ENCODE data around the gene CLOCK. TPM values are rescaled to one million over a fixed set of nuclear protein-coding genes. Genes with fewer than 3 reads are reported as not detected.

CLOCK gene
- total and polyA plus RNA-seq, 2 of the 13 experiments (the other 11 are each of a cell fraction or from before 2014, with no cell fraction given): 8.8 to 13.5 TPM

DNA sequence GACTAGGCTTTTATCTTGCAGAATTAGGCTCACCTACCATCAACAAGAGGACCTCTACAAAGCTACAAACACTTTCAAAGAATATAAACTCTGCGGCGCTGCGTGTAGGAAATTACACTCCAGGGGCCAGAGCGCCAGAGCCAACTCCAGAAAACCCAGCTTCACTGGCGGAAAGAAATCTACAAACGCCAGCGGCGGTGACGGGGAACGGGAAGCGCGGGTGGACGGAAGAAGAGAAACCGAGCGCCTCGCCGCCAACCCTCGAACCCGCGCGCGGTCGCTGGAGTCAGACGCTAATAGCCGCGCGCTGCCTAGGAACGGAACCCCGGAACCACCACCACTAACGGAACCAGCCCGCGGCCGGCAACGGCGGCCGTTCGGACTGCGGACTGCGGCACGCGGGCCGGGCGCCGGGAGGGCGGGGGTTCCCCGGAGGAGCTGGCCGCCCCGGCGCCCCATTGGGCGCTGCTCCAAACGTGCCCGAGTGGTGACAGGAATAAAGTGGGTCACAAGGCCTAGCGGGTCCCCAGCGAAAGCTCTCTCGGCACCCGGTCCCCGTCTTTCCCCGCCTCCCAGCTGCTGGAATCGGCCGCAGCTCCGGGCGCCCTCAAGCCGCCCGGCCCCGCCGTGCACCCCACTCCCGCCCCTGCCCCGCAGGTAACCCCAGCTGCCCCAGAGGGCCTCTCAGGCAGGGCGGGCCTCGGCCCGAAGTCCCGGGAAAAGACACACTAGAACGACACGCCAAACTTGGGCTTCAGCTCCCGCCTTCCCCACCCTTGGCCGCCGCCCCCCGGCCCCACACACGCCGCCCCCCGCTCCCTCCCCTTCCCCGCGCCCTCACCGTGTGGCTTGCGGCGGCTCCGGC is 836 bp downstream of the CLOCK start (continued):
- no peak for TF ChIP-seq ZBTB40 (IDR thresholded peaks at IDR 0.05)
- TF ChIP-seq ZBTB40 (CRISPR knock-in tag; IDR thresholded peaks at IDR 0.05): peak; percentile 77
- TF ChIP-seq MEIS2 (CRISPR knock-in tag; IDR thresholded peaks at IDR 0.05): peak; percentile 36; the same call in 1 of the 2 replicates
- TF ChIP-seq CREB1 (IDR thresholded peaks at IDR 0.05): no peak
- no peak for TF ChIP-seq CREB1 (CRISPR knock-in tag; IDR thresholded peaks at IDR 0.05)
- no peak for TF ChIP-seq GTF3A (CRISPR knock-in tag; conservative IDR thresholded peaks at IDR 0.05)
- peak; percentile 86 for TF ChIP-seq AGO2 (optimal IDR thresholded peaks at IDR 0.05; ENCODE audit: low read depth, low read length)
- TF ChIP-seq ZNF570 (CRISPR knock-in tag; IDR thresholded peaks at IDR 0.05; ENCODE audit: borderline replicate concordance): no peak
- peak; percentile 44; the same call in 1 of the 2 replicates for TF ChIP-seq ZNF333 (CRISPR knock-in tag; IDR thresholded peaks at IDR 0.05; ENCODE audit: borderline replicate concordance)
- TF ChIP-seq SETDB1 (CRISPR knock-in tag; IDR thresholded peaks at IDR 0.05; ENCODE audit: borderline replicate concordance): no peak
- no peak for TF ChIP-seq DNMT1 (CRISPR knock-in tag; IDR thresholded peaks at IDR 0.05)
- TF ChIP-seq ZC3H13 (CRISPR knock-in tag; IDR thresholded peaks at IDR 0.05): no peak
- TF ChIP-seq LCORL (IDR thresholded peaks at IDR 0.05): no peak
- peak; percentile 62; the same call in 1 of the 2 replicates for TF ChIP-seq LCORL (CRISPR knock-in tag; IDR thresholded peaks at IDR 0.05)
- TF ChIP-seq HCFC1 (IDR thresholded peaks at IDR 0.05; ENCODE audit: low read depth, low read length): peak; percentile 40; the same call in 1 of the 2 replicates
- TF ChIP-seq ZNF274 (CRISPR knock-in tag; IDR thresholded peaks at IDR 0.05): peak; percentile 61; the same call in 1 of the 2 replicates
- peak; percentile 81 for TF ChIP-seq DMAP1 (CRISPR knock-in tag; IDR thresholded peaks at IDR 0.05)
- peak; percentile 77; the same call in 1 of the 2 replicates for TF ChIP-seq ZNF564 (CRISPR knock-in tag; IDR thresholded peaks at IDR 0.05)
- peak; percentile 62 for TF ChIP-seq HDAC1 (CRISPR knock-in tag; IDR thresholded peaks at IDR 0.05)
- TF ChIP-seq EP300 (IDR thresholded peaks at IDR 0.05; ENCODE audit: low read depth in 2 of 2, low read length in 2 of 2): no peak
- no peak for TF ChIP-seq EP300 (CRISPR knock-in tag; IDR thresholded peaks at IDR 0.05; ENCODE audit: borderline replicate concordance)
- 0 out of 2 replicates have a peak, but pooled peaks have one; percentile 41 for TF ChIP-seq KDM3A (CRISPR knock-in tag; IDR thresholded peaks at IDR 0.05; ENCODE audit: low read depth)
- TF ChIP-seq ZBTB8A (CRISPR knock-in tag; IDR thresholded peaks at IDR 0.05; ENCODE audit: borderline replicate concordance, low read depth): no peak
- TF ChIP-seq ZNF451 (CRISPR knock-in tag; IDR thresholded peaks at IDR 0.05): no peak
